ENCODE measurements around the gene AGAP1.

The AGAP1 gene

DNA sequence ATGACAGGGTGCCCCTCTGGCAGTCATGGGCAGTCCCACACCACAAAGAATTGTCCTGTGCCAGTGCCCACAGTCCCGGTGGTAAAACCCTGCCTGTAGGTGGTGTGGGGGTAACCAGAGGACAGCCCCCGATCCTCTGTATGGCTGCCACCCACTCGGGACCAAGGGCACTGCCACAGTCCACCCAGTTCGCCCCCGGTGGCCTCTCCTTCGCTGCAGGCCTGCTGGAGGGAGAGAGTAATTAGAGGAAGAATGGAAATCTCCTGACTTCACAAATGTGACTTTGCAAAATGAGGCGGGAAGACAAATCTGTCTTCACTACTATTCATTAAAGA is 663.0 kb downstream of the AGAP1 start:
- TF ChIP-seq, protein P1, sequence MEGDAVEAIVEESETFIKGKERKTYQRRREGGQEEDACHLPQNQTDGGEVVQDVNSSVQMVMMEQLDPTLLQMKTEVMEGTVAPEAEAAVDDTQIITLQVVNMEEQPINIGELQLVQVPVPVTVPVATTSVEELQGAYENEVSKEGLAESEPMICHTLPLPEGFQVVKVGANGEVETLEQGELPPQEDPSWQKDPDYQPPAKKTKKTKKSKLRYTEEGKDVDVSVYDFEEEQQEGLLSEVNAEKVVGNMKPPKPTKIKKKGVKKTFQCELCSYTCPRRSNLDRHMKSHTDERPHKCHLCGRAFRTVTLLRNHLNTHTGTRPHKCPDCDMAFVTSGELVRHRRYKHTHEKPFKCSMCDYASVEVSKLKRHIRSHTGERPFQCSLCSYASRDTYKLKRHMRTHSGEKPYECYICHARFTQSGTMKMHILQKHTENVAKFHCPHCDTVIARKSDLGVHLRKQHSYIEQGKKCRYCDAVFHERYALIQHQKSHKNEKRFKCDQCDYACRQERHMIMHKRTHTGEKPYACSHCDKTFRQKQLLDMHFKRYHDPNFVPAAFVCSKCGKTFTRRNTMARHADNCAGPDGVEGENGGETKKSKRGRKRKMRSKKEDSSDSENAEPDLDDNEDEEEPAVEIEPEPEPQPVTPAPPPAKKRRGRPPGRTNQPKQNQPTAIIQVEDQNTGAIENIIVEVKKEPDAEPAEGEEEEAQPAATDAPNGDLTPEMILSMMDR (IDR thresholded peaks at IDR 0.05; ENCODE audit: low read depth, low read length, missing control alignments): no peak
- in situ Hi-C loops (cut with HindIII; ENCODE audit: low pct_ligation_motif_present, low sequenced_read_pairs): no loop called here
- Histone ChIP-seq H3K4me3 (ENCODE audit: low read depth, low read length) (no peak overlapping the region), H3K27me3 (replicated peaks) (peaks cover 2% of the 10 kb centered on the region), H3K27ac (no peak overlapping the region), H3K36me3 (replicated peaks) (no peaks in the 10 kb centered on the region)
- DNase-seq: no peak

DNA sequence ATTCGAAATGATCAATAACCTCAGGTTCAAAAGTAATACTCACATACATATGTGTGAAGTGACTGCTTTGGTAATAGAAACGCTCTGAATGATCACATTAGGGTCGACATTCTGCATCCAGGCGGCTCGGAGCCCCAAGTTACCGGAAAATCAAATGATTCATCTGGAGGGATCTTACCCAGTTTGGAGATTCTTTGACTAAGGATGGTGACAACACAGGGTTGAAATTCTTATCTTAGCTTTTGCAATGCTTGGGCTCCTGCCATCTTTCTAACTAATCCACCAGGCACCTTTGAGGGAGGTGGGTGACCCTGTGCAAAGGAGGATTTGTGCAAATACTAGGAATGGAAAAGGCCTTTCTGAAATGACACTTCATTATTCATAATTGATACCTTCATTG is 663.5 kb downstream of the AGAP1 start:
- TF ChIP-seq, protein P1 (IDR thresholded peaks at IDR 0.05; ENCODE audit: low read depth, low read length, missing control alignments): no peak
- no peak for DNase-seq
- H3K27ac ChIP-seq: no peak overlapping the region
- peaks cover 2% of the 10 kb centered on the region for H3K27me3 ChIP-seq (replicated peaks)
- H3K36me3 ChIP-seq (replicated peaks): no peaks in the 10 kb centered on the region
- no peak overlapping the region for H3K4me3 ChIP-seq (ENCODE audit: low read depth, low read length)
- in situ Hi-C loops (cut with HindIII; ENCODE audit: low pct_ligation_motif_present, low sequenced_read_pairs): no loop called here

DNA sequence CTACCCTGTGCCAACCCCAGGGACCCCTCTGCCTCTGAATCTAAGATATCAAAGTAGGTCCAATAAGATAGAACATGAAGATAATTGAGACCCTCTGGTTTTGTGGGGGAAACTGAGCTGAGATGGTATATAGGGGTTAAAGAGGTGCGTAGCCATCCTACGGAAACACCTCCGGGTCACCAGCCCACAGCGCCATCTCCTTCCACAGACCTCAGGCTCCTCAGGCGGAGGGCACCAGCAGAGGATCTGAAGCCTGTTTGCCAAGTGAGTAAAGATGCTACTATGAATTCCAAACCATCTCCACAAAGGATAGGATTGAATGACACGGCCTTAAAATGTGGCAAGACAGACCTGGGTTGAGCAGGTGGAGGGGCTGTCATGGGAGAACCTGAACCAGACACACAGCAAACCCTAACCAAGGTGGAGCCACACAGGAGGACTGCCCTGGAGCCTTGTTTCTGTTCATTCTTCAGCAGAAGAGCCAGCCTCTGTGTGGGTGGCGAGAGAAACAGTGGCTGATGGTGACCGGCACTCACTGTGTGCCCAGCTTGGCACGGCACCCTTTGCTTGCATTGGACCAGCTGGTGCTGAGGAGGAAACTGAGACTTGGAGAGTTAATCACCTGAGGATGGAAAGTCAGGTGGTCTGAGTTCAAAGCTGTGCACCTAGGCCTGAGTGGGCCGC is 664.1 kb downstream of the AGAP1 start:
- peaks cover 2% of the 10 kb centered on the region for H3K27me3 ChIP-seq (replicated peaks)
- TF ChIP-seq, protein P1 (IDR thresholded peaks at IDR 0.05; ENCODE audit: low read depth, low read length, missing control alignments): no peak

DNA sequence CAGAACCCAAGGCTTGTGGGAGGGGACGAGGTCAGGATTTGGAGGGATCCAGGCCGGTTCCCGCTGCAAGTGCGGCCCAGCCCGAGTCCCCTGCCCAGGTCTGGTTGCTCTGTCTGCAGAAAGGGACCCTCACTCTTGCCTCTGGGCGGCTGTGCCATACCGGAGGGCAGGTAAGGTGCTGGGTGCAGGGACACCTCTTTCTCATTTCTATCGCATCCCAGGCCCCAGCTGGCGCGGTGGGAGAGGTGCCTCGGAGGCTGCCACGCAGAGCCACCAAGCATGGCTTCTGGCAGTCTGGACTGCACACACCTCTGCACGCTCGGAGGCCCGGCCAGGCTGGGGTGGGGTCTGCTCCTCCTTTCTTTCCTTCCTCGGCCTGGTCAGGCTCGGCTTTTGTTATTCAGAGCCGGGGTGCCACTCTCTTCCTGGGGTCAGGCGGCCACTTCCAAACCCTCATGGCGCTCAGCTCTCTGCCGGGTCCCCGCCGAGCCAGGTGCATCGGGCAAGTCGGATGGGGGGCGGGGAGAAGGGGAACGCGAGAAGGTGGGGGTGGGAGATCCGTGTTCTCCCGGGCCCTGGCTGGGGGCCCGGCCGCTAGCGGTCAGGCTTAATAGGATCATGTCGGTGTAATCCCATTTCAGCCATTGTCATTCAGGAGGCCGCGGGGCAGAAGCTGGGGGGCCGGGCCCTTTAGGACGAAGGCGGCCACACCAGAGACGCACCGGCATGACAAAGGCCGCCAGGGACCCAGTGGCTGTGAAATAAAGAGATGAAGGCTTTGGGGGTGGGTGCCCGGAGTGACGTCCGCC is 665.3 kb downstream of the AGAP1 start:
- TF ChIP-seq, protein P1 (IDR thresholded peaks at IDR 0.05; ENCODE audit: low read depth, low read length, missing control alignments): no peak
- Histone ChIP-seq H3K36me3 (replicated peaks) (no peaks in the 10 kb centered on the region), H3K4me3 (ENCODE audit: low read depth, low read length) (no peak overlapping the region), H3K27me3 (replicated peaks) (peaks cover 9% of the 10 kb centered on the region), H3K27ac (no peak overlapping the region)
- no peak for DNase-seq
- in situ Hi-C loops (cut with HindIII; ENCODE audit: low pct_ligation_motif_present, low sequenced_read_pairs): no loop called here

More for the DNA sequence above, 664.1 kb downstream of the AGAP1 start:
- in situ Hi-C loops (cut with HindIII; ENCODE audit: low pct_ligation_motif_present, low sequenced_read_pairs): no loop called here
- H3K36me3 ChIP-seq (replicated peaks): no peaks in the 10 kb centered on the region
- no peak overlapping the region for H3K27ac ChIP-seq
- DNase-seq: no peak
- H3K4me3 ChIP-seq (ENCODE audit: low read depth, low read length): no peak overlapping the region

DNA sequence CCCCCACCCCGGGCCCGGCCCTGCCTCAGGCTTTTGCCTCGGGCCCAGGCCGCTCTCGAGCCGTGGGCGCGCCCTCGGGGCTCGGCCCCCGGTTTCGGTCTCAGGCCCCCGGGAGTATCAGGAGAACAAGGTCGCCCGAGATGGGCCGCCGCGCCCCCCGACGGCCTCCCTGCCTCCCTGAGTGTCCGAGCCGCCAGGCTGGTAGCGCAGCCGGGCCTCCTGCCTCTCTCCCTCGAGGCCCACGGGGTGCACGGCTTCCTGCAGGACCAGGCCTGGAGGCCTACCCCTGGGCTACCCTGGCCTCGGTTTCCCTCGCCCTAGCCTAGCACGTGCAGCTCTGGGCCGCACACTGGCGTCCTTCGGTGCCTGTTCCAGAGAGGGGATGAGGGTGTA is 665.9 kb downstream of the AGAP1 start:
- H3K27ac ChIP-seq: no peak overlapping the region
- TF ChIP-seq, protein P1 (IDR thresholded peaks at IDR 0.05; ENCODE audit: low read depth, low read length, missing control alignments): no peak
- no peak overlapping the region for H3K4me3 ChIP-seq (ENCODE audit: low read depth, low read length)
- in situ Hi-C loops (cut with HindIII; ENCODE audit: low pct_ligation_motif_present, low sequenced_read_pairs): no loop called here
- no peak for DNase-seq
- no peaks in the 10 kb centered on the region for H3K36me3 ChIP-seq (replicated peaks)
- peaks cover 12% of the 10 kb centered on the region for H3K27me3 ChIP-seq (replicated peaks)

All from brain microvascular endothelial cell (primary cell).